HG02678 (cell line): ENCODE data around the gene LKAAEAR1.
A peak's percentile ranks its signal among the peaks of the same experiment; 100 is the strongest.

ENCODE experiments used
- ATAC-seq: cut with Tn5 transposase; IDR thresholded peaks from one replicate; pipeline ENCODE4 v1.9.1; 2021; ENCODE audit warnings: mild to moderate bottlenecking, moderate library complexity; ENCODE audit not compliant: unreplicated experiment

LKAAEAR1 gene

DNA sequence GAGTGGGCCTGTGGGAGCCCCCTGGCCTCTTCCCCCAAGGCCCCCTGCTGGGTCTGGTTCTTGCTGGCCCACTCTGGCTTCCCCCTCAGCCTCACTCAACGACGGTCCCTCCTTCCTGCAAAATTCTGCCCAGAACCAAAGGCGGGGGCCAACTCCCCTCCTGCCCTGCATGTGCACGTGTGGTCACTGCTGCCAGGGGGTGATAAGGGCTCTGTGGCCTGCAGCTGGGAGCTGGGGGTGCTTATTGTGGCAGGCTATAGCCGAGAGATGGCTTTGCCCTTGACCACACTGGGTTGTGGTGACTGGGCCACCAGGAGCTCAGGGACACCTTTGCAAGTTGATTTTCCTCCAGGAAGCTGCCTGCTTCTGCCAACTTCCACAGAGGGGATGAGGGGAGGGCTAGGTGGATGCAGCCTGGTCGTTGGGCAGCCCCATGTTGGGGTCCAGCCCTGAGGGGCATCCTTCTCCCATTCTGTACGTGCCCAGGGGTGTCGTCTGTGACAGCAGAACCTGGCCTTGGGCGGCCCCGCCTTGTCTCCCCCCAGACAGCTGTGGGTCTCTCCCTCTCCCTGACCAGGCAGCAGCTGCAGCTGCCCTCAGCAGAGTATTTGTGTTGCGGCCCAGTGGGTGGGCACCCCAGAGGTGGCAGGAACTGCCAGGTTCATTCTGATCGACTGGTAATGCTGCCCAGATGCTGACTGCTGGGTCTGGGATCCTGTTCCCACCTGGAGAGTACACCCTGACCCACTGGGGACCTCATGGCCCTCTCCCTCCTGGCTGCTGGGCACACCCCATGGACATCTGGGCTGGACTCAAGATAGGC, 15.6 kb downstream of the LKAAEAR1 start:
- ATAC-seq = no peak

DNA sequence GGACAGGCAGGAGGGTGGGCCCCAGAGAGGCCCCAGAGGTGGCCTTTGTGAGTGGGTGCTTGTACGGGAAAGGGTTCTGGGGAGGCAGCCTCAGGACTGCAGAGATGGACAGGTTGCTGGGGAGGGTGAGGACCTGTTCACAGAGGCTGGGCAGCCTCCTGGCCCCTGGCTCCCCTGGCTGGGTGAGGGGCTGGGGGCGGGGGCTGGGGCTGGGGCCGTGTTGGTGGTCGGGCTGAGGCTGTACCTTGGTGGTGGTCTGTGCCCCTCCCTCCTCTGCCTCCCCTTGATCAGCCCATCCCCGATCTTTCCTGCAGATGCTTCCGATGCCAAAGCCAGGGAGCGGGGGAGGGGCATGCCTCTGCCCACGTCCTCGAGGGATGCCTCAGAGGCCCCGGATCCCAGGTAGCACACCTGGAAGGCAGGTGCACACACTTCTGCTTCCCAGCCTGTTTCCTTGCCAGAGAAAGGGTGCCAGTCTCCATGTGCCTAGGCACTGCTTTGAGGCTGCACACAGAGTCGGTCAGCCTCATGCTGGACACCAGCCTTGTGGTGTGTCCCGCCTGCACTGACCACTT, 16.4 kb downstream of the LKAAEAR1 start:
- ATAC-seq = no peak

DNA sequence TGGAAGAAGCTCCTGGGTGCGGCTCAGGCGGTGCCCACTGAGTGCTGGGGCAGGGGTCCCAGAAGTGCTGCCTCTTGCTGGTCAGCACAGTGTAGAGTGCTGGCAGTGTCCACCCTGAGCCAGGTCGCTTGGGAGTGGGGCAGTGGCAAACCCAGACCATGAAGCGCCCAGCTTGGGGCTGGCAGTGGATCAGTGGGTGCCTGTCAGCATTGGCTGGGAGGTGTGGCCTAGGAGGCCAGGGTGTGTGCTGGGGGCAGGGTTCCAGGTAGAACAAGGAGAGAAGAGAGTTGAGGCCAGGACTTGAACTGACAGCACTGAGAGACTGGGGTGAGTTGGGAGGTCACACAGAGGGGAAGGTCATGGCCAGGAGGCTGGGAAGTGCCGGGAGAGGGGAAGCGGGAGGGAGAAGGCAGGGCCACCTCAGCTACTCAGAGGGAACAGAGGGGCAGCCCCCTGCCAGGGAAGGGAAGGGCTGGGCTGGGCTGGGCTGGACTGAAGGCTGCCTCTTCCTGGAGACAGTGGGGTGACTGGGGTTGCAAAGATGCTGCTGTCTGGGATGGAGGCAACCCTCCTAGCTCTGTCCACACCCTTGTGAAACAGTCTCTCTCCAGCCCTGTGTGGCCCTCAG, 17.1 kb downstream of the LKAAEAR1 start:
- ATAC-seq = no peak

DNA sequence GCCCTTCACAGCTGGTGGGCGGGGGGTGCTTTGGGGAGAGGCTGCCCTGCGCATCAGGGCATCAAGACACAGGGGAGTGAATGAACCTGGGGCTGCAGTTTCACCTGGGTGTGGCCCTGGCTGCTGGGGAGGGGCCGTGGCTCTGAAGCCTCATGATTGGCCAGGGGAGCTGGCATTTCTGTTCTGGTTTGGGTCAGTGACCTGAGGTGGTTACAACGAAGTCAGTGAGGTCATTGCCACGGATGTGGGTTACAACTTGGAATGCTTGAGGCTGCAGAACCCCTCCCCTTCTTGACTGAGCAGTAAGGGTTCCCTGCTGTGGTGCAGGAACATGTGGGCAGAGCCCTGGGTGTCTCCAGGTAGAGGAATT, 18.2 kb downstream of the LKAAEAR1 start:
- ATAC-seq = no peak

DNA sequence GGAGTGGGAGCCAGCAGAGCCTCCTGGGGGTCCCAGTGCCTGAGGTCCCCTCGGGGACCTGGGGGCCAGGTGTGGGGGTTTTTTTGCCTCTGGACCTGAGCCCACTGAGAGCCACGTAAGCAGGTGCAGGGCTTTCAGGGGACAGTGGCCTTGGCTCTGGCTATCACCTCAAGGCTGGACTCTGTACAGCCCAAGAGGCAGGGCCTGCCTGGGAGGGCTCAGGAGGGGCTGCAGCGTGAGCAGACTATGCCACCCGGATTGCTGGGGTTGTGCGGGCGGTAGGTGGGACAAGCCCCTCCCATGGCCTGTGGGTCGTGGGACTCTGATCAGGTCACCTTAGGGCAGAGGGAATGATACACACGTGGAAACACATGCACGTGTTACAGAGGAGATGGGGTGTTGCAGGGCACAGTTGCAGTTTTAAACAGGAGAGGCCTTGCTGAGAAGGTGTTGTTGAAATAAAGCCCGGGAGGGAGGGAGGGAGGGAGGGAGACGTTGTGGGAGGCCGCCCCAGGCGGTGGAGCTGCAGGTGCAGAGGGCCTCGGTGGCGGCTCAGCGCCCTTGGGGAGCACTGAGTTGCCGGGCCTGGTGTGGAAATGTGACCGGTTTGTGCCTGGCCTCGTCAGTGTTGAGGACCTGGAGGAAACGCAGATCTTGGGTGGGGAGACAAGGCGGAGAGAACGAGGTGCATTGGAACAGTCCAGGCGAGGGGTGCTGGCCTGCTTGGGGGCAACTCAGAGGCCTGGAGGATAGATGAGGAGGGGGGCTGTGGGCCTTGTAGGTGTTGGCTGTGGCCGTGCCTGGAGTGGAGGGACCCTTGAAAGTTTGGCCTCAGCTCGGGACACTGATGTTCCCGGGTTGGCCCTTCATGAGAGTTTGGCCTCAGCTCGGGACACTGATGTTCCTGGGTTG, 18.9 kb downstream of the LKAAEAR1 start:
- ATAC-seq = no peak

DNA sequence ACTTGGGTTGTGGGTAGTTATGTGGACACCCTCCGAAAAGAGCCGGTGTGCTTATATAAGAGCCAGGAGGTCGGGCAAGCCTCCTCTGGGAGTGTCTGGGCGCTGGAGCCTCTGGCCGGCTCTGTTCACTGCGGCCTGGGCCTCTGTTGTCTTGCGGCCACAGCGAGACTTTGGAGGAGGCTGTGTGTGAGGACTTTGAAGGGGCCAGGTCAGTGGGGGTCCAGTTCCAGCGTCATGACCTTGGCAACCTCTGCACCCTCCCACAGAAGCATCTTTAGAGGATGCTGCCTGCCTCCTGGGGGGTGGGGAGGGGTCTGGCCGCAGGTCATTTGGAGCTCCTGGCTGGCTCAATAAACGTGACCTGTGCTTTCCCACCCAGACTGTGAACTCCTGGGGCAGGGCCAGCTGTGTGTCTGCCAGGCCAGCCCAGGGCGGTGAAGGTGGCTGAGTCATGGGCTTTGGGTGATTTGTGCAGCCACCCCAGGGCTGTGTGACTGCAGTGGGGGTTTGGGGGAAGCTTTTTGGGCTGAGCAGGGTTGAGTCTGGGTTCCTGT, 20.0 kb downstream of the LKAAEAR1 start:
- ATAC-seq = no peak

DNA sequence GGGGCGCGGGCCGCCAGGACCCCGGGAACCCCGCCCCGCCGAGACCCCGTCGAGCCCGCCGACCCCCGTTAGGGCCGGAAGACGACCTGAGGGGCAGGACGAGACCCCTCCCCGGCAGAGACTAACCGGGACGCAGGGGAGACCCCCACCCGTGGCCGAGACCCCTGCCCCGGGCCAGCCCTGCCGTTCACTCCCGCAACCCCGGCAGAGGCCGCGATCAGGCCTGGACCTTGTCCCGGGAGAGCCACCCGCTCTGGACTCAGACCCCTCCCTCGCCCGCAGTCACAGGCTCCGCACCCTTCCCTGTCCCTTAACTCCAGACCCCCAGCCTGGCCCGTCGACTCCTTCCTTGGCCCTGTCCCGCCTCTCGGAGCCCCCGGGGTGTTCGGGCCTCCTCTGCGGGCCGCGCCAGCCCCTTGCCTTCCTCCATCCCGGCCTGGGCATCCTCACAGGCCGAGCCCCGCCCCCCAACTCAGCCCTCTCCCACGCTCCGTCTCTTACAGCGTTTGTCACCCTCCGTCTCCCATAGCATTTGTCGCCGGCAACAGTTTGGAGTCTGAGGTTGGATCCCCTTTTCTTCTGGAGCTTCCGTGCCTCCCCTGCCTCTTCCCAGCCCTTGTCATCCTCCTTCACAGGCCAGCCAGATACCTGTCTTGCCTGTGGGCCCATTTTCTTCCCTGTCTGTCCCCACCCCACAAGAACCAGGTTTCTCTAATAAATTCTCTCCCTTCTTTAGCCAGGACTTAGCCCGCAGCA, 20.6 kb downstream of the LKAAEAR1 start:
- ATAC-seq = no peak

DNA sequence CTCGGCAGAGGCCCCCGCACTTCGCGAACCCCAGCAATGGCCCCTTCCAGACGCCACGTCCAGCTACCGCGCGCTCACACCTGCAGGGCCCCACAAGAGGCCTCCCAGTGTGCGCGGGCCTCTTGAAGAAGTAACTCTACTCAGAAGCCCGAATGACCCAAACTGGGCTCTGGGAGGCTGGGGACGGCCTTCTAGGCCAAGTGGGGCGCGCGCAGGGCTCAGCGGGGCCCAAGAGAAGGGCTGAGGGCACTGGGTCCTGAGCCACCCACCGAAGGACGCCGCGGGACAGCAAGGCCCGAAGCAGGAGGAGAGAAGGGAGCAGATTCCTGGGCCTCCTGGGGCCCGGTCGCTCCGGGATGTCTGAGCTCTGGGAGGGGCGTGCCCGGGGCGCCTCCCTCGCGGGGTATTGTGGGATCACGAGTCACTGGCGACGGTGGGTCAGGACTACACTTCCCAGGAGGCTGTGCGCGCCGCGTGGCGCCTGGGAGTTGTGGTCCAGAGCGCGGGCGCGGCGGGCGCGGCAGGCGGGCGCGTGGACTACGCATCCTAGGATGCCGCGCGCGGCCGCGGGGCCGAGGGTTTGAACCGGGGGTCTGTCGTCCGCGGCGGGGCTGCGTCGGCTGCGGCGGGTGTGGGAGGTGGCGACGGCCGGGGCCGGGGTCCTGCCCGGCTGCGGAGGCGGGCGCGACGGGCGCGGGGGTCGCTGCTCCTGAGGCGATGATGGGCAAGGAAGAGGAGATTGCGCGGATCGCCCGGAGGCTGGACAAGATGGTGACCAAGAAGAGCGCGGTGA, 21.4 kb downstream of the LKAAEAR1 start, which contains the start of gene TCEA2:
Gene TCEA2, plus strand, starts transcription at position 603 of the 793 bp plus-strand sequence. Its CDS starts 115 bp downstream, at position 718.
- peak; percentile 87 for ATAC-seq

DNA sequence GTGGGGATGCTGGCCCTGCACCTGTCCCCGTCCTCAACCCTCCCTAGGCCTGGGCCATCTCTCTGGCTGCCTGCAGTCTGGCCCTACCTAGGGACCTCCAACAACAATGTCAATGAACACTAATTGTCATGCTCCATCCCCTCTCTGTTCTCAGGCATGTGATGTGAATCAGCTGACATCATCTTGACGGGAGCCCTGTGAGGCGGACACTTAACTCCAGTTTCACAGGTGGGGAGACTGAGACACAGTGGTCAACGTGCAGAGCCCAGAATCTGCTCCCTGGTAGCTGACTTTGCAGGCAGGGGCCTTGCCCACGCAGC, 22.0 kb downstream of the LKAAEAR1 start:
- no peak for ATAC-seq

DNA sequence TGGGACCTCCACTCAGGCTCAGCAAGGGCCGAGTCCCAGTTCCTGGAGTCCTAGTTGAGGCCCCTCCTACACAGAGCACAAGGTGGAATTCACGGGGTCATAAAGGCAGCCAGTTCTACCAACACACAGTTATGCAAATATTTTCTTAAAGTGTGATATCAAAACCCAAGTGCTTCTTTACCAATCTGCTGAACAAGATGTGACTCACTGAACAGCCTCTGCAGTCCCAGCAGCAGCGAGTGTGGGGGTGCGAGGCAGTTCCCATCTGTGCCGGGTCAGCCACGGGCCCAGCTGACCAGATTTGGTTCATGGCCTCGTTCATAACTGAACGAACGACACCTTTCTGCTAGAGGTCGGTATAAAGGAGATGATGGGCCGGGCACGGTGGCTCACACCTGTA, 25.7 kb downstream of the LKAAEAR1 start:
- ATAC-seq = no peak

DNA sequence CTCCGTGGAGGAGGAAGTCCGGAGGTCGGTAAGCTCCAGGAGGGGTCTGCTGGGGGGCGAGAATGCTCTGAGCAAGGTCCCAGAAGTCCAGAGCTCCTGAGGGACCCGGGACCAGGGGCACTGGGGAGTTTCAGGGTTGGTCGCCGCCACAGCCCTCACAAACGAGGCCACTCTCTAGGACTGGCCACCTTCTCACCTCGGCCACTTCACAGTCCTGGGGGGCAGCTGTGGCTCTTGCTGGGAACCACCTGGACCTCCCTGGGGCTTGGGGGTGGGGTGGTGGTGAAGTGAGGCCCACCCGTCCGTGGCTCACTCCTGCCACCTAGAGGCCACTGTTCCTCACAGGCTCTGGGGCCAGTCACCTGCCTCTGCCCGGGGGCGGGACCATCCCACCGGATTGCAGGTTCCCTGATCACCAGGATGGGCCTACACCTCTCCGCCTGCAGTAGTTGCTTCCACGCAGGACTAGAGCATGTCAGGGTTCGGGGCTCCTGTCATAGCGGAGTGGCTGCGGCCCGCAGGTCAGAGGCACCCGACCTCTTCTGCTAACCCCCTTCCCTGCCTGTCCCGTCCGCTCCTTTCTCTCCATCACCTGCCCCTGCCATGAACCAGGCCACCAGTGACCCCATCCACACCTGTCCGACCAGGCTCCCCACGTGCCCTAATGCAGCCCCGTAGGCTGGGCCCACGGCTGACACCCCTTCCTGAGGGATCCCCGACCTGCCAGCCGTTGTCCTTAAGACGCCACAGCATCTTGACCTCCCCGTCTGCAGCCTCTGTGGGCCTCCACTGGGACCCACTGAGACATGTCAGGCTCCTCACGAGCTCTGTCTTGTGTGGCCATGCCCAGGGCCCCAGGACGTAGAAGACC, 26.3 kb downstream of the LKAAEAR1 start:
- no peak for ATAC-seq

DNA sequence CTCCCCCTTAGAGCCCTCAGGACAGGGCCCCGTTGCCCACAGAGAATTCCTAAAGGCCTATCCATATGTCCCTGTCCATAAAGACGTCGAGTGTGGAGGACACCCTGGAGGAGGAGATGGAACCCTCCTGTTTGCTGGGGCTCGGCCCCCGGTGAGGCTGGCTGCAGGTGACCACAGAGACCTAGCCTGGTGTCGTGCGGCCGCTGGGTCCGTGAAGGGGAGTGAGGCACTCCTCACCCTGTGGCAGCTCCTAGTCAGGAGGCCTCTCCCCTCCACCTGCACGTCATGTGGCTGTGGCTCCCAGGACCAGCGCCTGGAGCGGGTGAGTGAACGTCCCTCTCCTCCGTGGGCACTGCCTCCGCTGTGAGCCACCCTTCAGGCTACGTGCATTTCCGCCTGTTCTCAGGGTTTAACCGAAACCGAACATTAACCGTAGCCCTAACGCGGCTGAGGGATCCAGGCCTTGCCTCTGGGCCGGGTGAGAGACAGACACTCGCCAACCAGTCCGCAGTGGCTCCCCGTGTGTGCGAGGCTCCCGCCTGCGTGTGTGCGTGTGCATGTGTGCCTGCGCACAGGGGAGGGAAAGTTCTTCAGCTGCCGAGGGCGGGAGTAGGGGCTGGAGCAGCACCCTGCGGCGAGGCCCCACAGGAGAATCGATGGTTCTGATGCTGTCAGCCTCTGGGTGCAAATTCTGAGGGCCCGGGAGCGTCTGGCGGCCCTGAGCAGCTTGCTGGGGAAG, 27.1 kb downstream of the LKAAEAR1 start:
- ATAC-seq = no peak

DNA sequence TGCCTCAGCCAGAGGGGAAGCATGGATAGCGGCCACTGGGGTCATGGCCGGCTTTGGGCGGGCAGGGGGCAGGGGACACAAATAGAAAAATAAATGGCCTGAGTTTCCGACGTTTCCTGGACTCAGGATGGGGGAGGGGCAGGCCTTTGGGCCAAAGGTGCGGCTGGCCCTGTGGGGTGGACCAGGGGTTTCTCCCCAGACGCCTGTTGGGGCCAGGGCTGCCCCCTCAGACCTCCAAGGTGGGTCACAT, 27.6 kb downstream of the LKAAEAR1 start:
- no peak for ATAC-seq

DNA sequence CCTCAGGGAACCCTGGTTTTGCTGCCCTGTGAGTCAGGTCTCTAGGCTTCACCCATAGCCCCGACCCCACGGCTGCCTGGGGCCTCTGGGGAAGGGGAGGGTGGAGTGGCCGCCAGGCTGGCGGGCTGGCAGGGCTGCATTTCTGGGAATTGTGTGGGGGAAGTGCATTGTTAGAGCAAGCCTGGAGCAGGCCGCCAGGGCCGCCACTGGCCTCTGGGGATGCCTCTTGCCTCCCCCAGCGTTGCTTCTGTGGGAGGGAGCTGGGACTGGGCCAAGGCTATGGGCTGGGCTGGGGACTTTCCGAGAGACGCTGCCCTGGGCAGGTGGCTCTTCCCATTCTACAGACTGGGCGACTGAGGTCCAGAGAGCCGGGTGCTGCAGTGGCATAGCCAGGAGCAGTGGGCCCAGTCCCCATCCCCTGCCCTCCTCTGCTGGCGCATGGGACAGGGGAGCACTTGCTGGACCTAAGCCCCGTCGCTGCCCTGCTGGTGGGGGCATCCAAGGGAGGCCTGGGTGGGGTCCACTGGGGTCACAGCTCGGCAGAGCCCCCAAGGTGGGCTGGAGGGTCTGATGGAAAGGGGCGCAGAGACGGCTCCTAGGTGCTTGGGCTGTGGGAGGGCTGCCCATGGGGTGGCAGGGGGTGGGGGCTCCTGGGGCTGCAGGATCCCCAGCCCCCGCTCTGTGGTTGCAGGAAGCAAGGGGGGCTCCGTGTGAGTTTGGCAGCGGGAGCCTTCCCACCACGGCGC, 28.1 kb downstream of the LKAAEAR1 start:
- ATAC-seq = no peak

DNA sequence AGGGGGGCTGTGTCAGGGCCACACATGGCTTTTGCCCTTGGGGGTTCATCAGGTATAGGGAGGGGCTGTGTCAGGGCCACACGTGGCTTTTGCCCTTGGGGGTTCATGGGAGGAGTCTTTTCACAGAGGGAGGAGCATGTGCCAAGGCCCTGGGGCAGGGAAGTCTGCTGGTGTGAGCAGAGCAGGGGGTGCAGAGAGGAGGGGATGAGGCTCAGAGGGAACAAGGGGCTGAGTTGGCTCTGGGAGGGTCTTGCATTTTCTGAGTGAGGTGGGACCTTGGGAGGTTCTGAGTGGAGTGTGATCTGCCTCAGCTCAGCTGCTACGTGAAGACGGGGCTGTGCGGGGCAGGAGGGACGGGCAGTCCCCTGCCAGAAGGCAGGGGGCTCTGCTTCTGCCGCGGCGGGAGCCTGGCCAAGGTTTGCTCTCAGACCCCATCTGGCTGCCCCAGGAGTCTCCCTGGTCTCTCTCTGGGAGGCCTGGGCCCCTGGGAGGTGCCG, 28.8 kb downstream of the LKAAEAR1 start:
- ATAC-seq = no peak

DNA sequence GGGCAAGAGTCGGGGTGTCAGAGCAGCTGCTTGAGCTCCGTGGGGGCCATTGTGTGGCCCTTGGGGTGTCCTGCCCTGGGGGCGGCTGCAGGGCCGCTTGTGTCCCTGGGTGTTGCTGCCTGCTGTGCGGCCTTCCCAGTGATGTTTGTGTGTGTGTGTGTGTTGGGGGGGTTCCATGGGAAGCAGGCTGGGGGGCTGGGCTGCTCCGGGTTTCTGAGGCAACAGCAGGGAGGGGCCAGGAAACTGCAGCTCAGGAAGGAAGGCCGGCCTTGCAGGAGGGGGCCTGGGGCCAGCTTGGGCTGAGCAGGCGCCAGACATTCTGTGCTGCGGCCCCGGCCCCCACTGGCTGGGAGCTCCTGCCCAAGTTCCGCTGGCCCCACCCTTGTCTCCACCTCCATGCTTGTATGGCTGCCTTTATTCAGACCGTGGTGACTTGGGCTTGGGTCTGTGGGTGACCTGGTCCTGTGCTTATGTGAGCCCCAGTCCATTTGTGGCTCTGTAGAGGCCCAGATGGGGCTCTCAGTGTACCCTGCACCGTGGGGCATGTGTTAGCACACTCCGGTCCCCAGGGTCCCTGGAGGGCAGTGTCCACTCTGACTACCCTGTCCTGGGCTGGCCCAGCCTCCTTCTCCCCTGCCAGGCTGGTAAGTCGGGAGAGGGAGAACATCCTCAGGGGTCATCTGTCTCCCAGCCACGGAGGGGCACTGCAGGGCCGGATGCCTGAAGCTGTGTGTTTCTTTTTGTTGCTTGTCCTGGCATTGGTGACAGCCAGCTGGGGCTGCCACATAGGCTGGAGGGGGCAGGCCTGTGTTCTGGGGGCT, 30.1 kb downstream of the LKAAEAR1 start:
- no peak for ATAC-seq
